Osteoblast (primary cell): ENCODE measurements around the gene PALD1. TPM values are rescaled to one million over a fixed set of nuclear protein-coding genes. Genes with fewer than 3 reads are reported as not detected.
A peak's percentile ranks its signal among the peaks of the same experiment; 100 is the strongest.

Experiments used
- DNase-seq: peaks from one replicate; pipeline ENCODE4 v3.0.0; 2011; ENCODE audit warnings: low spot score, mixed read lengths; ENCODE audit not compliant: insufficient read length; ENCODE audit errors: missing footprints
- H2AFZ ChIP-seq: 2 replicates; pipeline ENCODE4 v1.6.0; 2011; ENCODE audit warnings: mild to moderate bottlenecking, low read length
- H3K27ac ChIP-seq: 2 replicates; pipeline ENCODE4 v1.5.1; 2011; ENCODE audit warnings: mild to moderate bottlenecking, low read depth, low read length, moderate library complexity
- H3K27me3 ChIP-seq: 2 replicates; pipeline ENCODE4 v1.6.0; 2012; ENCODE audit warnings: mild to moderate bottlenecking, control low read depth, inconsistent platforms, low read length, moderate library complexity; ENCODE audit not compliant: insufficient read depth
- H3K36me3 ChIP-seq: 2 replicates; pipeline ENCODE4 v1.5.1; 2011; ENCODE audit warnings: mild to moderate bottlenecking, low read length, control low read depth, moderate library complexity; ENCODE audit not compliant: insufficient read depth
- H3K4me1 ChIP-seq: 2 replicates; pipeline ENCODE4 v1.5.1; 2011; ENCODE audit warnings: mild to moderate bottlenecking, low read length, control low read depth, moderate library complexity; ENCODE audit not compliant: insufficient read depth
- H3K4me2 ChIP-seq: 2 replicates; pipeline ENCODE4 v1.6.0; 2011; ENCODE audit warnings: mild to moderate bottlenecking, low read length; ENCODE audit not compliant: insufficient read depth
- H3K4me3 ChIP-seq: fragments of 200-600 bp; sonication (generic); 3 replicates; pipeline ENCODE4 v1.5.1; 2012; ENCODE audit warnings: mild to moderate bottlenecking, low read length, inconsistent platforms; ENCODE audit not compliant: insufficient read depth
- H3K79me2 ChIP-seq: 2 replicates; pipeline ENCODE4 v1.6.0; 2012; ENCODE audit warnings: mild to moderate bottlenecking, low read length, control low read depth, inconsistent platforms; ENCODE audit not compliant: insufficient read depth
- H3K9me3 ChIP-seq: 2 replicates; pipeline ENCODE4 v1.5.1; 2011; ENCODE audit warnings: low read depth, low read length, control low read depth
- H4K20me1 ChIP-seq: 2 replicates; pipeline ENCODE4 v1.6.0; 2012; ENCODE audit warnings: mild to moderate bottlenecking, low read length, control low read depth; ENCODE audit not compliant: insufficient read depth
- CTCF ChIP-seq: IDR thresholded peaks from 2 replicates; pipeline ENCODE4 v1.5.1; 2011; ENCODE audit warnings: mild to moderate bottlenecking, low read depth, low read length, moderate library complexity; ENCODE audit errors: extremely low read depth
- total RNA-seq: library from RNA; depleted of rRNA; stranded (reverse); fragments of >200 nt; gene quantifications from 2 replicates; pipeline ENCODE4 v1.2.3, GENCODE V29; 2012

The PALD1 gene
- total RNA-seq, 1 donor = under 0.01 TPM

- peaks cover 4% of the 10 kb centered on the region for H3K4me1 ChIP-seq
- no peaks in the 10 kb centered on the region for H3K27me3 ChIP-seq
- no peaks in the 10 kb centered on the region for H4K20me1 ChIP-seq
- DNase-seq = peak; percentile 72
- no peak overlapping the region for H3K4me3 ChIP-seq
- H3K9me3 ChIP-seq = no peaks in the 10 kb centered on the region
- H3K27ac ChIP-seq = no peak overlapping the region
- H3K36me3 ChIP-seq = no peaks in the 10 kb centered on the region
- no peak overlapping the region for H3K4me2 ChIP-seq
- no peak overlapping the region for H2AFZ ChIP-seq
- no peaks in the 10 kb centered on the region for H3K79me2 ChIP-seq
- TF ChIP-seq CTCF = no peak
Observed at GRCh38 chr10:70563230-70563629, 84.7 kb downstream of the PALD1 start.

- Histone ChIP-seq H3K4me3 (no peak overlapping the region), H3K4me1 (peaks cover under 1% of the 10 kb centered on the region), H4K20me1 (no peaks in the 10 kb centered on the region), H3K9me3 (no peaks in the 10 kb centered on the region), H2AFZ (no peak overlapping the region), H3K27me3 (no peaks in the 10 kb centered on the region), H3K4me2 (no peak overlapping the region), H3K36me3 (no peaks in the 10 kb centered on the region), H3K79me2 (no peaks in the 10 kb centered on the region), H3K27ac (no peak overlapping the region)
- no peak for TF ChIP-seq CTCF
- peak; percentile 6 for DNase-seq
Observed at GRCh38 chr10:70564113-70564725, 85.7 kb downstream of the PALD1 start.

GRCh38 chr10:70564901-70565351, 86.4 kb downstream of the PALD1 start:
- H3K36me3 ChIP-seq = no peaks in the 10 kb centered on the region
- H3K27ac ChIP-seq = no peak overlapping the region
- H2AFZ ChIP-seq = no peak overlapping the region
- peak; percentile 77 for DNase-seq
- no peaks in the 10 kb centered on the region for H3K27me3 ChIP-seq
- H3K4me3 ChIP-seq = no peak overlapping the region
- H3K9me3 ChIP-seq = no peaks in the 10 kb centered on the region
- H3K4me1 ChIP-seq = no peaks in the 10 kb centered on the region
- no peaks in the 10 kb centered on the region for H4K20me1 ChIP-seq
- peak; percentile 18 for TF ChIP-seq CTCF
- H3K4me2 ChIP-seq = no peak overlapping the region
- H3K79me2 ChIP-seq = no peaks in the 10 kb centered on the region

- H3K27ac ChIP-seq = no peak overlapping the region
- H2AFZ ChIP-seq = no peak overlapping the region
- no peaks in the 10 kb centered on the region for H4K20me1 ChIP-seq
Observed at GRCh38 chr10:70565556-70566514, 87.3 kb downstream of the PALD1 start.

More at GRCh38 chr10:70565556-70566514, 87.3 kb downstream of the PALD1 start:
- no peak for TF ChIP-seq CTCF
- no peaks in the 10 kb centered on the region for H3K79me2 ChIP-seq
- H3K9me3 ChIP-seq = no peaks in the 10 kb centered on the region
- H3K36me3 ChIP-seq = no peaks in the 10 kb centered on the region
- no peak overlapping the region for H3K4me3 ChIP-seq
- DNase-seq = peak; percentile 34
- no peaks in the 10 kb centered on the region for H3K27me3 ChIP-seq
- H3K4me2 ChIP-seq = no peak overlapping the region
- H3K4me1 ChIP-seq = no peaks in the 10 kb centered on the region
